Stimulated activated CD8-positive, alpha-beta memory T cell treated with anti-CD3 and anti-CD28 coated beads, Interleukin-4, amount 100 ng/mL, for 1 hour (primary cell): ENCODE data around the gene MTHFD1L.

Experiments
- DNase-seq, 2 donors: peaks; one replicate each; pipeline ENCODE4 v3.0.0-alpha.2; 2020; ENCODE audit warnings: low read depth in 2 of 2, low spot score in 1 of 2

MTHFD1L gene

DNA sequence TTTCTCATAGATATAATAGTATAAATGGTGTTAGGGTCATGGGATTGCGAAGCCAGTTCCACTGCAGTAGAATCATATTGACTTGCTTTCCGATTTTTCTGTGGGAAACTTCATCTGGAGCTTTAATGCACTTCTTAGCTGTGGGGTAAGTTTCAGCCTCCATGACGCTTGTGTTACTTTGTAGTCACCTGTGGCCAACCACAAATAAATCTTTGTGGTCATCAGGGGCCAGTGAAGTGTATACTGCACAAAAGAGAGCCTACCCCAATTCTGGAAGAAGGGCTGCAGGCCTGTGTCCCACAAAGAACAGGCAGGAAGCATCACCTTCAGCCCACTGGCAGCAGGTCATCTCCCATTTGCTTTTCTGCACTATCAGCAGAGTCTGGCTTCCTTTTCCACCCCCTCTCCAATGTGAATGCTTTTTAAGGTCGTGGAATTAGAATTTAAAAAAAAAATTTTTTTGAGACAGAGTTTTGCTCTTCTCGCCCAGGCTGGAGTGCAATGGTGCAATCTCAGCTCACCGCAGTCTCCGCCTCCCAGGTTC lies 32.0 kb downstream of the MTHFD1L start:
- DNase-seq = no peak

GRCh38 chr6:150898399-150899170 lies 33.1 kb downstream of the MTHFD1L start:
- no peak for DNase-seq

DNA sequence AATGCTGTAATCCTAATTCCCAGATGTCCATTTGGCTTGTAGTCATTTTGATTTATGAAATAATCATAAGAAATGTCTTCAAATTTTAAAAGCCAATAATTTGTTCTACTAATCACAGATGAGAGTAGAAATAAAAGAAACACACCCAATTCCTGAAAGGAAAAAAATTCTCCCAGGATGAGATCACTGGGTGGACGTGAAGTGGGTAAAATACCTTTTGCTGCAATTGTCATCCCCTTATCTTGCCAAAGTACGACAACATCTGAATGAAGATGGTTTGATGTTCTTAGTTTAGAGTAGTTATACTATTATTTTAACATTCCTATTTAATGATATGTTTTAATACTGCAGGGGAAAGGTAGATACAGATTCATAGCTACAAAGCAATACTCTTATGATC lies 33.7 kb downstream of the MTHFD1L start:
- DNase-seq = no peak

DNA sequence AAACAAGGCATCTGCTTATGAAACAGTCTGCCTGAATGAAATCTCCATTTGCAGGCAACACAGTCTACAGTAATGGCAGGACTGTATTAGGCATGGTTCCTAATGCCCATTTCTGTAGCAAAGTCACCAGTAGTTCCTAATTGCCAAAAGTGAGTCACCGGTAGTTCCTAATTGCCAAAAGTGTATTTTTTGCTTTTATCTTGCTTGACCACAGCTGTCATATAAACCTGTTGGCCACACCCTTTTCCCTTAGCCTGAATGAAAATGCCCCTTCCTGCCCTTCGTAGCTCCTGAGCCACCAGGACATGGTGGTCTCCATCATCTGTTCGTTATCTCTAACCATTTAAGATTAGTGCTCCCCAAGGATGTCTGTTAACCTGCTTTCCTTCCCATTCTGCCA lies 34.5 kb downstream of the MTHFD1L start:
- no peak for DNase-seq

GRCh38 chr6:150902142-150902776 lies 36.8 kb downstream of the MTHFD1L start:
- DNase-seq = no peak

GRCh38 chr6:150905769-150906168 lies 40.3 kb downstream of the MTHFD1L start:
- no peak for DNase-seq

- DNase-seq = no peak
Observed at GRCh38 chr6:150906641-150907326, 41.3 kb downstream of the MTHFD1L start.

DNA sequence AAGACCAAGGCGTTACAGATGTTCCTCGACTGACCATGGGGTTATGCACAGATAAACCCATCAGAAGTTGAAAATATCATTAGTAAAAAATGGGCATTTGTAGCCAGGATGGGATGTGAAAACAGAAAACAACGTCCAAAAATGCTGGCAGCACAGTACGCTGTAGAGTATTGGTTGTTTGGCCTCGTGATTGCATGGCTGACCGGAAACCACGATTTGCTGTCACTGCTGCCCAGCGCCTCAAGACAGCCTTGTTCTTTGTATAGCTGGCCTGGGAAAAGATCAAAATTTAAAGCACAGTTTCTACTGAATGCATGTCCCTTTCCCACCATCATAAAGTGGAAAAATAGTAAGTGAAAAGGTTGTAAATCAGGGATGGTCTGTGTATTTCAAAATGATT lies 41.9 kb downstream of the MTHFD1L start:
- no peak for DNase-seq

DNA sequence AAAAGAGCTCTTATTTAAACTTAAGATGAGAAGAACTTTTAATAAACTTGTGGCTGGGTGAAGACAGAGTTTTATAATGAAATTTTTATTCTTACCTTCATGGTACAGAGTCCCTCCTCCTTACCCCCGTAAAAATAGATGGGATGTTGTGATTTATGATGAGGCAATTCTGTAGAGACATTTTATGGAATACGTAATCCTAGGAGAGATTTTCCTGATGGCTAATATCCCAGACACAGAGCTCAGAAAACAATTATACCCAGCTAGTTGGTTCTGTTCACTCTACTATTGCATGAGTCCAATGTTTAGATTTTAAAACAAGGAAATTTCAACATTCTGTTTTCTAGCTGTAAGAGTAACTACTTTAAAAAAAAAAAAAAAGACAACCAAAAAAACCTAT lies 43.4 kb downstream of the MTHFD1L start:
- no peak for DNase-seq

GRCh38 chr6:150910561-150910960 lies 45.1 kb downstream of the MTHFD1L start:
- no peak for DNase-seq

GRCh38 chr6:150914372-150914771 lies 48.9 kb downstream of the MTHFD1L start:
- DNase-seq = no peak

- DNase-seq = no peak
Observed at GRCh38 chr6:150915131-150915879, 49.8 kb downstream of the MTHFD1L start.

- DNase-seq = no peak
Observed at GRCh38 chr6:150915880-150916265, 50.4 kb downstream of the MTHFD1L start.

DNA sequence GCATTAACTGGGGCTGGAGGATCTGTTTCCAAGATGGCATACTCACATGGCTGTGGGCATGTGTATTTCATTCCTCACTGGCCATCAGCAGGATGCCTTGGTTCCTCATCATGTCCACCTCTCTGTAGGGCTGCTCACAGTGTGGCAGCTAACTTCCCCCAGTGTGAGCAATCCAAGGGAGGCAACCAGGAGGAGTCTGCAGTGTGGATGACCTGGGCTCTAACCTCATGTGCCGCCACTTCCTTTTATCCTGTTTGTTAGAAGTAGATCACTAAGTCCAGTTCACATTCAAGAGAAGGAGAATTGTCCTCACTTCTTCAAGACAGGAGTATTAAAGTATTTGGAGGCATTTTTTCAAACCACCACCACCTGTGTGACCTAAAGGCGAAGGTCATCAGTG lies 54.4 kb downstream of the MTHFD1L start:
- no peak for DNase-seq

- DNase-seq = no peak
Observed at GRCh38 chr6:150922137-150922536, 56.6 kb downstream of the MTHFD1L start.

- no peak for DNase-seq
Observed at GRCh38 chr6:150924808-150925589, 59.5 kb downstream of the MTHFD1L start.

- no peak for DNase-seq
Observed at GRCh38 chr6:150925590-150925928, 60.1 kb downstream of the MTHFD1L start.

DNA sequence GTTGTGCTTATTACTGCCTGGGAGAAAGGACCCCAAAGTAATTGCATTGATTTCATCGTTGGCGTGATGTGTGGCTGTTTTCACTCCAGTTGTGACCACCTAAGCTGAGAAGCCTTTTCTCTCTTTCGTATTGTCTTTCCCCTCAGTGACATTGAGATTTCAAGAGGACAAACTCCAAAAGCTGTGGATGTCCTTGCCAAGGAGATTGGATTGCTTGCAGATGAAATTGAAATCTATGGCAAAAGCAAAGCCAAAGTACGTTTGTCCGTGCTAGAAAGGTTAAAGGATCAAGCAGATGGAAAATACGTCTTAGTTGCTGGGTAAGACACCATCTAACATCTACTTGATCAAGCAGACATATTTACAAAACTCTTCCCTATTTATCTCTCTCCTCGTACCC lies 60.5 kb downstream of the MTHFD1L start:
- DNase-seq = no peak

- DNase-seq = no peak
Observed at GRCh38 chr6:150928882-150929281, 63.4 kb downstream of the MTHFD1L start.

GRCh38 chr6:150929416-150929815 lies 63.9 kb downstream of the MTHFD1L start:
- DNase-seq = no peak

- DNase-seq = no peak
Observed at GRCh38 chr6:150930841-150931240, 65.3 kb downstream of the MTHFD1L start.
